HUES6 (cell line): ENCODE data around the gene SLITRK3.

ENCODE experiments used
- H3K27ac ChIP-seq: 2 replicates; pipeline ENCODE4 v1.7.0; 2013; ENCODE audit warnings: low read depth, mild to moderate bottlenecking, low read length, inconsistent platforms
- H3K27me3 ChIP-seq: 2 replicates; pipeline ENCODE4 v1.6.1; 2013; ENCODE audit warnings: low read length; ENCODE audit not compliant: control insufficient read depth, insufficient read depth
- H3K36me3 ChIP-seq: 2 replicates; pipeline ENCODE4 v1.6.1; 2013; ENCODE audit warnings: low read length; ENCODE audit not compliant: control insufficient read depth, insufficient read depth
- H3K4me1 ChIP-seq: 2 replicates; pipeline ENCODE4 v1.6.1; 2013; ENCODE audit warnings: low read length; ENCODE audit not compliant: control insufficient read depth, insufficient read depth
- H3K4me3 ChIP-seq: 2 replicates; pipeline ENCODE4 v1.5.1; 2013; ENCODE audit warnings: low read depth, low read length
- H3K9ac ChIP-seq: one replicate; pipeline ENCODE4 v1.6.1; 2013; ENCODE audit warnings: mild to moderate bottlenecking, low read length
- H3K9me3 ChIP-seq: 2 replicates; pipeline ENCODE4 v1.6.1; 2013; ENCODE audit warnings: low read depth, low read length; ENCODE audit not compliant: control insufficient read depth, insufficient read depth

SLITRK3 gene, protein sequence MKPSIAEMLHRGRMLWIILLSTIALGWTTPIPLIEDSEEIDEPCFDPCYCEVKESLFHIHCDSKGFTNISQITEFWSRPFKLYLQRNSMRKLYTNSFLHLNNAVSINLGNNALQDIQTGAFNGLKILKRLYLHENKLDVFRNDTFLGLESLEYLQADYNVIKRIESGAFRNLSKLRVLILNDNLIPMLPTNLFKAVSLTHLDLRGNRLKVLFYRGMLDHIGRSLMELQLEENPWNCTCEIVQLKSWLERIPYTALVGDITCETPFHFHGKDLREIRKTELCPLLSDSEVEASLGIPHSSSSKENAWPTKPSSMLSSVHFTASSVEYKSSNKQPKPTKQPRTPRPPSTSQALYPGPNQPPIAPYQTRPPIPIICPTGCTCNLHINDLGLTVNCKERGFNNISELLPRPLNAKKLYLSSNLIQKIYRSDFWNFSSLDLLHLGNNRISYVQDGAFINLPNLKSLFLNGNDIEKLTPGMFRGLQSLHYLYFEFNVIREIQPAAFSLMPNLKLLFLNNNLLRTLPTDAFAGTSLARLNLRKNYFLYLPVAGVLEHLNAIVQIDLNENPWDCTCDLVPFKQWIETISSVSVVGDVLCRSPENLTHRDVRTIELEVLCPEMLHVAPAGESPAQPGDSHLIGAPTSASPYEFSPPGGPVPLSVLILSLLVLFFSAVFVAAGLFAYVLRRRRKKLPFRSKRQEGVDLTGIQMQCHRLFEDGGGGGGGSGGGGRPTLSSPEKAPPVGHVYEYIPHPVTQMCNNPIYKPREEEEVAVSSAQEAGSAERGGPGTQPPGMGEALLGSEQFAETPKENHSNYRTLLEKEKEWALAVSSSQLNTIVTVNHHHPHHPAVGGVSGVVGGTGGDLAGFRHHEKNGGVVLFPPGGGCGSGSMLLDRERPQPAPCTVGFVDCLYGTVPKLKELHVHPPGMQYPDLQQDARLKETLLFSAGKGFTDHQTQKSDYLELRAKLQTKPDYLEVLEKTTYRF

DNA sequence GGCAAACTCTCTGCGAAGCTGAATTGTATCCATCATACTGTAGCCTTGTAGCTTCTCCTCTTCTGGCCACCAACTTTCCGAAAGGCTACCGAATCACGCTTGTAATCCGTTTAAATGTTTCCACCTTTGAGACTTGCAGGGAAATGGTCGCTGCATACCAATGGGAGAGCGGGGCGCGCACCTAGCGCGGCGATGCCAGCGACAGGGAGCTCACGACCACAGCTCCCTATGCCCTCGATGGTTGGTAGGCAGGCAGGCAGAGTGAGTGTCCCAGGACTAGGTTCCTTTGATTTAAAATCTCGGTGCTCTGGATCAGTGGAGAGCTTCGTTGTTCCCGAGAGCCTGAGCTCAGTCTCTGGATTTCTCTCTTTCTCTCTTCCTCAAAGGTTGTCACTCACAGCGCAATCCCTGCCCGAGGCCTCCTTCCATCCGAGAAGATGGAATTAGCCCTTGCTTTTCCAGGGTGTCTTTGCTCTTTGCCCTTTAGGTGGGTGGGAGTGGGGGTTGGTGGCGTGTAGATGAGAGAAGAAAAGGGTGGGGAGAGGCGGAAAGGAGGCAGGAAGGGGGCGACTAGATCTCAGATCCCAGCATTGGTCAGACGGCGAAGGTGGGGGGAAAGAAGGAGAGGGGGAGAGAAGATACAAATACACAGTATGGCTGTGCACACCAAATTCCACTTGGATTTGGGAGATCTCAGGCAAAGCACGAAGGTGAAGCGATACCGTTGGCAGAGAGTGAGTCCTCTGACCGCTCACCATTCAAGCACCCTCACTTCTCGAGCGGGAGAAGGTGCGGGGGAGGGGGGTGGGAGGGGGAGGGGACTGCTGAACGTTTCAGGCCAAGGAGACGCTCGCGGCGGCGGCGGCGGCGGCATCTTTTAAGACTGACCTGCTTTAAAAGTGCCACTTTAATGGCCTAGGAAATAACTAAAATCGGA is at the start of gene SLITRK3:
TSS of gene SLITRK3 (minus strand) at position 745 of the 937 bp plus-strand sequence. CDS start 5,554 bp downstream, outside the sequence.
- no peak within 1 kb of the TSS for H3K27ac ChIP-seq
- H3K27me3 ChIP-seq, result peaks cover 68% of the 10 kb centered on the region
- H3K36me3 ChIP-seq, result no peaks in the 10 kb centered on the region
- peak within 1 kb of the TSS; percentile 12 for H3K9ac ChIP-seq
- H3K4me3 ChIP-seq, result peak within 1 kb of the TSS; percentile 71
- peaks cover 9% of the 10 kb centered on the region for H3K4me1 ChIP-seq
- no peaks in the 10 kb centered on the region for H3K9me3 ChIP-seq

DNA sequence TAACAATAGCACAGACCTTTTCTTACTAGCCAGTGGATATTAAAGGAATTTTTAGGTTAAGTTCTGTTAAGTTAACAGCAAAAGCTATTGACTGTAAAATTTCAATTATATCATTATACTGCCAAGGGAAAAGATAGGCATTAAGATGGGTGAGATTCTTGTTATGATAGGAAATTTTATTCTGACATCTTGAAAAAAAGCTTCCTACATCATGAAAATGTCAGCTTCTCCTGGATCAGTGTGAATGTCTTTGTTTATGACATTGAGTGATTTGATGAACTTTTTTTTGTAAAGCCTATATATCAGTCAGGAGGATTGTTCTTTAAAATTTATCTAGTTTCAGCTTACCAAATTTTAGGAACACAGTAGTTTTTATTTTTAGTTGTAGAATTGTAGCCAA is 47.4 kb upstream of the SLITRK3 start:
- H3K4me3 ChIP-seq, result no peak overlapping the region
- H3K36me3 ChIP-seq, result no peaks in the 10 kb centered on the region
- peaks cover 14% of the 10 kb centered on the region for H3K9me3 ChIP-seq
- H3K27me3 ChIP-seq, result no peaks in the 10 kb centered on the region
- peaks cover 3% of the 10 kb centered on the region; the same call in 1 of the 2 replicates for H3K4me1 ChIP-seq
- H3K27ac ChIP-seq, result no peak overlapping the region
- H3K9ac ChIP-seq, result no peak overlapping the region

DNA sequence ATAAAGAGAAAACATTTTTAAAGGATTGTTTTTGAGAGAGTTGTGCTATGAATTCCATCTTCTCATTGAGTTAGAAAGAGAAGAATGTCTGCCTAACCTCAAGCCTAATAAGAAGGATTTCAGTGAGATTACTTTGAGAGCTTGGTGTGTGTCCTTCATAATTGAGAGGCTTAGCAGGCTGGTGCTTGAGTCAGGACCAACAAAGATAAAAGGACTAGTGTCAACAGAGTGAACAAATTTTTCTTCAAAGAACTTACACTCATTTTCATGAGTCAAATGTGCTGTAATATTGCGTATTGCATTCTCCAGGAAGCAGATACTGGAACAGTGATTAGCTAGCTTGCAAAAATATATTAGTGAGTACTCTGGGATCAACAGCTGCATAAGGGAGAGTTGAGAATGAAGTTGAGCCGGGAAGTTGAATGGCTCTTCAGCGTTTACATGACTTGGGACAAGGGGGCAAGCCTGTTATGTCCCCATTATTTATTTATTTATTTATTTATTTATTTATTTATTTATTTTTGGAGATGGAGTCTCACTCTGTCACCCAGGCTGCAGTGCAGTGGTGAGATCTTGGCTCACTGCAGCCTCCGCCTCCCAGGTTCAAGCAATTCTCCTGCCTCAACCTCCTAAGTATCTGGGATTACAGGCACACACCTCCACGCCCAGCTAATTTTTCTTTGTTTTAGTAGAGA is 37.5 kb upstream of the SLITRK3 start:
- Histone ChIP-seq H3K27me3 (no peaks in the 10 kb centered on the region), H3K27ac (no peak overlapping the region), H3K4me1 (peaks cover 2% of the 10 kb centered on the region; the same call in 1 of the 2 replicates), H3K36me3 (no peaks in the 10 kb centered on the region), H3K9me3 (no peaks in the 10 kb centered on the region), H3K9ac (no peak overlapping the region), H3K4me3 (no peak overlapping the region)

GRCh38 chr3:165225604-165226003 is 29.4 kb upstream of the SLITRK3 start:
- Histone ChIP-seq H3K36me3 (no peaks in the 10 kb centered on the region), H3K4me3 (no peak overlapping the region), H3K9me3 (no peaks in the 10 kb centered on the region), H3K4me1 (no peaks in the 10 kb centered on the region), H3K9ac (no peak overlapping the region), H3K27ac (no peak overlapping the region), H3K27me3 (no peaks in the 10 kb centered on the region)

GRCh38 chr3:165217739-165218138 is 21.6 kb upstream of the SLITRK3 start:
- no peak overlapping the region for H3K4me3 ChIP-seq
- H3K9ac ChIP-seq, result no peak overlapping the region
- no peaks in the 10 kb centered on the region for H3K9me3 ChIP-seq
- H3K27ac ChIP-seq, result no peak overlapping the region
- H3K4me1 ChIP-seq, result no peaks in the 10 kb centered on the region
- H3K36me3 ChIP-seq, result no peaks in the 10 kb centered on the region
- H3K27me3 ChIP-seq, result no peaks in the 10 kb centered on the region

GRCh38 chr3:165212580-165212979 is 16.4 kb upstream of the SLITRK3 start:
- no peaks in the 10 kb centered on the region for H3K36me3 ChIP-seq
- H3K4me1 ChIP-seq, result no peaks in the 10 kb centered on the region
- H3K27me3 ChIP-seq, result peaks cover 7% of the 10 kb centered on the region
- no peak overlapping the region for H3K4me3 ChIP-seq
- H3K27ac ChIP-seq, result no peak overlapping the region
- H3K9ac ChIP-seq, result no peak overlapping the region
- no peaks in the 10 kb centered on the region for H3K9me3 ChIP-seq

DNA sequence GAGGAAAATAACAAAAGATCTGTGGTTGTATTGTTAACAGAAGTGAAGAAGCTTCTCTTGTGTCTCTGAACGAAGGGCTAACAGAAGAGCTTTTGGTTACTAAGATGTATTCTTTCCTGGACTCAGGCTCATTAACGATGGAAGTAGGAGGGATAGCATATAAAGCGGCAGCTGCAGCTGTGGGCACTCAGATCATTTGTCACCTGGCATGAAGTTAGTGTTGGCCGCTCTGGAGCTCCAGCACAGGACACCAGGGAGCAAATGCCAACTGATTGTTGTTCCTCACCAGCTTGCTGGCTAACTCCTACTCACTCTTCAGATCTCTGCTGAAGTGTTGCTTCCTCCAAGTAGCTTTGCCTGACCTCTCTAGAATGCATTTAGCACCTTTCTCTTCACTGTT is 15.5 kb upstream of the SLITRK3 start:
- H3K4me3 ChIP-seq, result no peak overlapping the region
- no peaks in the 10 kb centered on the region for H3K4me1 ChIP-seq
- H3K9ac ChIP-seq, result no peak overlapping the region
- H3K9me3 ChIP-seq, result no peaks in the 10 kb centered on the region
- H3K27me3 ChIP-seq, result peaks cover 15% of the 10 kb centered on the region
- no peaks in the 10 kb centered on the region for H3K36me3 ChIP-seq
- H3K27ac ChIP-seq, result no peak overlapping the region

GRCh38 chr3:165210727-165211126 is 14.5 kb upstream of the SLITRK3 start:
- no peaks in the 10 kb centered on the region for H3K36me3 ChIP-seq
- no peaks in the 10 kb centered on the region for H3K9me3 ChIP-seq
- no peak overlapping the region for H3K27ac ChIP-seq
- H3K9ac ChIP-seq, result no peak overlapping the region
- peaks cover 15% of the 10 kb centered on the region for H3K27me3 ChIP-seq
- no peaks in the 10 kb centered on the region for H3K4me1 ChIP-seq
- no peak overlapping the region for H3K4me3 ChIP-seq

DNA sequence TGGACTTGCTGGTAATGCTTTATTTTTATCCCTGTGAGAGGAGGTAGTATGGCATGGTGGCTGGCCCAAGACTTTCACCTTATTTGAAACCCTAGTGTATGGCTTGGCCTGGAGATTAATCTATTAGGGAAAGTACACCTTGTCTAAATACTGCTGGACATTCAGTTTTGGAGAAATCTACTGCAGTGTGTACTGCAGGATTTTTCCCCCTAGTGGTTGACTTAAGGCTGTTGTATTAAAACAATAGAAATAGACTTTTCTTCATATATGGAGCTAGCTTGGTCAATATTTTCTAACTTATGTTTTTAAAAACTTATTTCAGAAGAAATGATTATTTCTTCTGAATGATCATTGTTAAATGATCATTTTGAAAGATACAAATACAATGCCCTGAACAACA is 13.9 kb upstream of the SLITRK3 start:
- no peaks in the 10 kb centered on the region for H3K4me1 ChIP-seq
- no peaks in the 10 kb centered on the region for H3K9me3 ChIP-seq
- H3K9ac ChIP-seq, result no peak overlapping the region
- H3K4me3 ChIP-seq, result no peak overlapping the region
- no peaks in the 10 kb centered on the region for H3K36me3 ChIP-seq
- H3K27ac ChIP-seq, result no peak overlapping the region
- H3K27me3 ChIP-seq, result peaks cover 15% of the 10 kb centered on the region
